HG03520 (cell line): ENCODE results near the gene PCMTD2.

Source experiments
- ATAC-seq: cut with Tn5 transposase; IDR thresholded peaks from one replicate; pipeline ENCODE4 v1.9.1; 2021; ENCODE audit warnings: mild to moderate bottlenecking, moderate library complexity; ENCODE audit not compliant: unreplicated experiment

The PCMTD2 gene

DNA sequence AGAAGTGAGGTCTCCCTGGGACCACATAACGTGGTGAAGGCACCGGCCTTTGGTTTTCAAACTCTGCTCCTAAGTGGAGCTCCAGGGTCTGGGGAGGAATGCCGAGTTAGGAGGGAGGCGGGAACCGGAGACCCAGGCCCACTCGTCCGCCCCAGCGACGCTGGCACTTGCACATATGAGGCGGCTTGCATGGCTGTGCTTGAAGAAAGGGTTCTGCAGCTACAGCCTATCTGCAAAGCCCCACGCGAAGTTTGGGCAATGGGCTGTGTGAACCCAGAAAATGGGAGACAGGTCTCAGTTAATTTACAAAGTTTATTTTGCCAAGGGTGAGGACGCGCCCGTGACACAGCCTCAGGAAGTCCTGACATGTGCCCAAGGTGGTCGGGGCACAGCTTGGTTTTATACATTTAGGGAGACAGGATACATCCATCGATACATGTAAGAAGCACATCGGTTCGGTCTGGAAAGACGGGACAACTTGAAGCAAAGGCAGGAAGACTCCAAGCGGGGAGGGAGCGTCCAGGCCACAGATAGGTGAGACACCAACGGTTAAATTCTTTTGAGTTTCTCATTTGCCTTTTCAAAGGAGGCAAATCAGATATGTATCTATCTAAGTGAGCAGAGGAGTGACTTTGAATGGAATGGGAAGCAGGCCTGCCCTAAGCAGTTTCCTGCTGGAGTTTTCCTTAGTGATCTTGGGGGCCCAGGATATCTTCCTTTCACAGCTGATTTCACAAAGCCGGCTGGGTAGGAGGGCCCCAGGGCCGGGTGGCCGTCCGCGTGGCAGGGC lies 782 bp upstream of the PCMTD2 start:
- no peak for ATAC-seq

GRCh38 chr20:64256282-64256935 lies 861 bp downstream of the PCMTD2 start:
- no peak for ATAC-seq

GRCh38 chr20:64257107-64257757 lies 1.7 kb downstream of the PCMTD2 start:
- no peak for ATAC-seq

DNA sequence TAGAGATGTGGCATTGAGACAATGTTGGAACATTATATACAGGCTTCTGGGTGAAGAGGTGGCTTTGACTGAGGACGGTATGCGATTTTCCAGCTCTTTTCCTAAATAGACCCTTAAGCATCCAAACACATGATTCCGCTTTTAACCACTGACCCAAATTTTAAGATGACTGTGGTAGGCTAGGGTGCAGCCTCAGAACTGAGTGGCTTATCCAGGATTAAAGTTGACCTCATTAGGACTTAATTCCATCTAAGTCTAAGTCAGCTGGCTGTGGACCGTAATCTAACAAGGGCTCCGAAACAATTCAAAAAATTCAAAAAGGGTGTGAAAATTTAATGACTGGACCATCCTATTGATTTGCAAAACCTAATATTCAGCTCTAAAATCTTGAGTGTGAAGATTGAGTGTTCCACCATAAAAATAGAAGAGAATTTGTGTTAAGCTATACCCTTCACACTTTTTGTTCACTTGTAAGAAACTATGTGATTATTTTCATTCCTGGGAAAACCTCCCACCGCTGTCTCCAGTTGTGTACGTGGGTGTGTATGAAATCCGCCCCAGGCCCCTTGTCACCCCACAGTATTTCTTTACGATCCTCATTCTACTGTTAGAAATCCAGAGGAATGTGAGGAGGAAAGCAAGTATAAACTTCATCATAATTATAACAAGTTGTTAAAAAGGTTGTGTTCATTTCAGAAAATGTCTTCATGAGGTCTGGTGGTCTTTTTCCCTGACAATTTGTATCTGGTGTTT lies 2.7 kb downstream of the PCMTD2 start:
- ATAC-seq = no peak

GRCh38 chr20:64260239-64260638 lies 4.7 kb downstream of the PCMTD2 start:
- ATAC-seq = no peak

- ATAC-seq = no peak
Observed at GRCh38 chr20:64261138-64261537, 5.6 kb downstream of the PCMTD2 start.

DNA sequence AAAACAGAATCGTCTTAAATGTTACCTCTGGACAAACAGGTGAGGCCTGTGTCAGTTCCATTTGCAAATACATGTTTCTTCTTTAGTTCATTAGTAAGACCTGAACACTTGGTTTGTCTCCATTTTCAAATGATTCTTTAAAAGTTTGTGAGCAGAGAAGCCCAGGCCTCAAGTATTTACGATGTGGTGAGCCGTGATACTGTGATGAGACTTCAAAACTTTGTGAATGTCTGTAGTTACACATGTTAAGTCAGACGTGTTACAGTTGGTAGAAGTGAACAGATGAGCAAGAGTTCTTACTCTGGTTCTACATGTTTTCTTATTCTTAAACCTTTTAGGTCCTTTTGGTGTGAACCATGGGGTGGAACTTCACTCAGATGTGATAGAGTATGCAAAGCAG lies 8.5 kb downstream of the PCMTD2 start:
- no peak for ATAC-seq

DNA sequence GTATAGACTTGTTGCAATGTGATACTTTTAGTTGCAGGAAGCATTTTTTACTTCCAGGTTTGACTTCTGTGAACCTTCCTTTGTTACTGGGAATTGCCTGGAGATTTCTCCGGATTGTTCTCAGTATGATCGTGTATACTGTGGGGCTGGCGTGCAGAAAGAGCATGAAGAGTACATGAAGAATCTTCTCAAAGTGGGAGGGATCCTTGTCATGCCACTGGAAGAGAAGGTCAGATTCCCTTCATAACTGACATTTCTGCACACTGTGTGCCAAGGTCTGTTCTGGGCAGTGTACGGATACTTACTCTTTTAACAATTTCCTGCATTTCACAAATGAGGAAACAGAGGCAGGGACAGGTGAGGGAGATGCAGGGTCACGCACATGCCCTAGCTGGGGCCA lies 9.7 kb downstream of the PCMTD2 start:
- ATAC-seq = no peak

- no peak for ATAC-seq
Observed at GRCh38 chr20:64266988-64267387, 11.4 kb downstream of the PCMTD2 start.

DNA sequence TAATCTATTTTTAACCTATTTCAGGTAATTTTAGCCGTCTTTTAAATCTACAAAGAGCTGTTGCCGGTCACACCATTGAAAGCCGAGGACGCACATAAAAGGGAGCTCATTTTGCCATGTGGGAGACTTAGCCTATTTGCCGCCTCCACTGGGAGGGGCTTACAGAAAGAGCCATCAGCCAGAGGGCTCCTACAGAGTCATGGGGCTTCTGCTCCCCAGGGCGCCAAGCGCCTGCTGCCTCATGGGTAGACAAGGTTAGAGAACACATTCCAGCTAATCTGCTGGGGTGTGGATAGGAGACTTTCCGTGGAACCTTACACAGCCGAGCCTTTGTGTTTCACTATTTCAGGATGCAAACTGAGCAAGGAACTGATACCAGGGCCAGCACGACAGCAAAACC lies 12.6 kb downstream of the PCMTD2 start:
- no peak for ATAC-seq

DNA sequence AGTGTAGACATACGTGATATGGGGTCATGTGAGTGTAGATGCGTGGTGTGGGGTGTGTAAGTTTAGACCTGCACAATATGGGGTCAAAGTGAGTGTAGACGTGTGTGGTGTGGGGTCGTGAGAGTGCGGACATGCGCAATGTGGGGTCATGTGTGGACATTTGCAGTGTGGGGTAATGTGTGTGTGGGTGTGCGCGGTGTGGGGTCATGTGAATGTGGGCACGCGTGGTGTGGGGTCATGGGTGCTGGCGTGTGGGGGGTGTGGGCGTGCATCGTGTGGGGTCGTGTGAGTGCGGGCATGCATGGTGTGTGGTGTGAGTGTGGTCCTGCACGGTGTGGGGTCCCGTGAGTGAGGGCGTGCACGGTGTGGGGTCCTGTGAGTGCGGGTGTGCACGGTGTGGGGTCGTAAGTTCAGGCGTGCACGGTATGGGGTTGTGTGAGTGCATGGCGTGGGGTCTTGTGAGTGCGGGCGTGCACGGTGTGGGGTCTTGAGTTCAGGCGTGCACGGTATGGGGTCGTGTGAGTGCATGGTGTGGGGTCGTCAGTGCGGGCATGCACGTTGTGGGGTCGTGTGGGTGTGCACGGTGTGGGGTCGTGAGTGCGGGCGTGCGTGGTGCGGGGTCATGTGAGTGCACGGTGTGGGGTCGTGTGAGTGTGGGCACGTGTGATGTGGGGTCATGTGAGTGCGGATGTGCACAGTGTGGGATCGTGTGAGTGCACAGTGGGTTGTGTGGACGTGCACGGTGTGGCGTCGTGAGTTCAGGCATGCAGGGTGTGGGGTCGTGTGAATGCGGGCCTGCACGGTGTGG lies 14.3 kb downstream of the PCMTD2 start:
- no peak for ATAC-seq

GRCh38 chr20:64271636-64272035 lies 16.1 kb downstream of the PCMTD2 start:
- ATAC-seq = no peak

DNA sequence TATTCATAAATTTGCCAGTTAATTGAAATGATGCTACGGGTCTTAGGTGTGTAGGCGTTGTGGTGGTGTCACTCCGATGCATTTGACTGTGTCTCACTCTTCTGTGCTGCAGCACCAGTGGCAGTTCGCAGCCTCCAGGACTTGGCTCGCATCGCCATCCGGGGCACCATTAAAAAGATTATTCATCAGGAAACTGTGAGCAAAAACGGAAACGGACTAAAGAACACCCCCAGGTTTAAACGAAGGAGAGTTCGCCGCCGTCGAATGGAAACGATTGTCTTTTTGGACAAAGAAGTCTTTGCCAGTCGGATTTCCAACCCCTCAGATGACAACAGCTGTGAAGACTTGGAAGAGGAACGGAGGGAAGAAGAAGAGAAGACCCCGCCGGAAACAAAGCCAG lies 17.6 kb downstream of the PCMTD2 start:
- ATAC-seq = no peak

DNA sequence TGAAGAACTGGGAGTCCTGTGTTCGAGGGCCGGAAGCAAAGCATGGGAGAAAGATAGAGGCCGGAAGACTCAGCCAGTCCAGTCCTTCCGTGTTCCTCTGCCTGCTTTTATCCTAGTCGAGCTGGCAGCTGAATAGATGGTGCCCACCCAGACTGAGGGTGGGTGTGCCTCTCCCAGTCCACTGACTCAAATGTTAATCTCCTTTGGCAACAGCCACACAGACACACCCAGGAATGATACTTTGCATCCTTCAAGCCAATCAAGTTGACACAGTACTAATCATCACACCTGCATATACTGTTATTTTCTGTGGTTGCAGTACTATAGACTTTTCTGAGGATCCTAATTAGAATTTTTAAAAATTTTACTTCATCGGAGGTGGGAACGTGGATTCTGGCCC lies 21.3 kb downstream of the PCMTD2 start:
- ATAC-seq = no peak

- no peak for ATAC-seq
Observed at GRCh38 chr20:64277571-64278316, 22.2 kb downstream of the PCMTD2 start.

DNA sequence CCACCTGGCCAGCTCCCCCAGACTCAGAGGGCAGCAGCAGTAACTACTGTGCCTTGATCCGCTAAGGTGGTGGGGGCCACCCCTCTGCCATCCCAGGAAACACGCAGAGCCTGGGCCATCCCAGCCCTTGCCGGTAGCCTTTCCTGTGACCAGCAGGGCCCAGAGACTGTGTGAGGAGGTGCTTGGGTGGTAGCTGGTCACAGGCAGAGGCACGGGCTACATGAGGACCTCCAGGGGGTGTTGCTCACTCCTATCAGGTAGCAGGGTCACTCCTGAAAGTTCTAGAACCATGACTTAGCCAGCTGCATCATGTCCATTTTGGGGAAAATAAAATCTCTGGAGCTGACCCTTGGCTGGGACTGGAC lies 22.8 kb downstream of the PCMTD2 start:
- no peak for ATAC-seq

DNA sequence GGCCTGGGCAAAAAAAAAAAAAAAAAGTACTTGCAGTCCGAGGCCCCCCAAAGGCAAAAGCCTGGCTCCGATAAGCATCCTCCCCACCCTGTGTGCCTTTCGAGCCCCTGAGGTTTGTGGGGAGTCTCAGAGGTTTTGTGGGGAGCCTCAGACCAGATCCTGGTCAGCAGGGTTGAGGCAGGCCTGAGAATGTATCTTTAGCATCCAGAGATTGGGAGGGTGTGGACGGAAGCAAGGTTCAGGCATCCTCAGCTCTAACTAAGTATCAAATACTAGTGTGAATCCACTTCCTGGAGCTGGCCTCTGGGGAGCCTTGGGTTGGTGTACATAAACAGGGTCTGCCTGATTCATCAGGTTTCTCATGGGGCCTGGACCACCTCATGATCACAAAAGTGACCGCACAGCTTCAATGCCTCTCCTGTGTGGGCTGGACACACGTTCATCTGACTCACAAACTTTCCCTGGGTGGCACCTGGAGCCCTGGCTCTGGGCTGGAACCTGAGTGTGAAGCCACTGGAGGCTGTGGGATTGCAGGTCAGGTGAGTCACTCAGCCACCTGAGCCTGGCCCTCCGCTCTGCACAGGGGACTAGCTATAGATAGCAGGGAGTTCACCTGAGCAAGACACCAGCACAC lies 24.4 kb downstream of the PCMTD2 start:
- no peak for ATAC-seq

DNA sequence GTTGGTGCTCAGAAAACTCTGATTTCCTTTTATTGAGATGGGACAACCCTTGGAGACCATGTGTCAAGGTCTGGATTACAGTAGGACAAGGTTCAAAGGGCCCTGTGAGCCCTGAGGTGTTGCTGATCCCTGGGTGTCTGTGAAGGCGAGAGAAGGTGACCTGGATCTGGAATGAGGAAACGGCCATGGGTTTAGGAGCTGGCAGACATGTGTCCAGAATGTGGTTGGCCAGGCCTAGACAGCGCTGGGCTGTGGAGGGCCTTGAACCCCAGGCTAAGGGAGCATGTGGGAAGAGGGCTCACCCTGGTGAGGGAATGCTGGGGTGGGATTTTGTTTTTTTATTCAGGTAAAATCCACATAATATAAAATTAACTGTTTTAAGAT lies 24.9 kb downstream of the PCMTD2 start:
- no peak for ATAC-seq

DNA sequence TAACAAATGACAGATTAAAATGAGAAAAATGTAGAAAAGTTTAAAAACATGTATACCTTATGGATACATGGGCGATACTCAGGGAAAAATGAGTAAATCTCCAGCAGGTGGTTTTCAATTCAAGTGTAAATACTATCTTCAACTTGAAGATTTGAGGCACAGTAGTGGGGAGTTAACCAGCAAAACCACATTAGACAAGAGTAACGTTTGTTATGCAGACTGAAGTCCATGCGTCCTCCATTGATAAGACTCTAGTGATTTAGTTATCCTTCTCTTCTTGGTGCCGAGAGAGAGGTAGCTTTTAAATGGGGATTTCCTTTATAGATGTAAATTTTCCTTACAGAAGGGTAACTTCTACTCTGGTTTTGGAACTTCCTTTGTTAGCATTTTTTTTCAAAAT lies 28.1 kb downstream of the PCMTD2 start:
- ATAC-seq = no peak
